Tibial nerve (tissue), 4 donors: ENCODE results near the gene GSE1.

Experiments used
- CTCF ChIP-seq, 5 experiments: fragments of 200-600 bp in 3 of 5; fragments of 450-650 bp in 2 of 5; sonication (generic) in 3 of 5; IDR thresholded peaks; one replicate each; pipeline ENCODE4 v1.5.1; 2016 to 2019; ENCODE audit warnings: antibody characterized with exemption in 5 of 5, mild to moderate bottlenecking in 3 of 5, moderate library complexity in 2 of 5
- EP300 ChIP-seq, 2 donors: sonication (generic); formaldehyde crosslinking; IDR thresholded peaks; one replicate each; pipeline ENCODE4 v1.6.1; 2017; ENCODE audit warnings: antibody characterized with exemption in 2 of 2, mild to moderate bottlenecking in 1 of 2
- POLR2A ChIP-seq, 2 donors: fragments of 450-650 bp; IDR thresholded peaks; one replicate each; pipeline ENCODE4 v1.6.1; 2017; ENCODE audit warnings: antibody characterized with exemption in 2 of 2, mild to moderate bottlenecking in 2 of 2, moderate library complexity in 2 of 2

GRCh38 chr16:85626191-85626981 is 13.3 kb downstream of the GSE1 start:
- no peak for TF ChIP-seq CTCF (IDR thresholded peaks at IDR 0.05)
- TF ChIP-seq POLR2A (IDR thresholded peaks at IDR 0.05) = no peak
- TF ChIP-seq EP300 (IDR thresholded peaks at IDR 0.05) = no peak
